Fibroblast of pulmonary artery (primary cell): ENCODE measurements around the gene PODNL1.
"Not testable (repeated sequence)": the region's sequence is repeated elsewhere in the genome, so short reads cannot be mapped to it uniquely, and the experiment has no call there.

Experiments
- DNase-seq: peaks from one replicate; pipeline ENCODE4 v3.0.0-alpha.2; 2010; ENCODE audit warnings: low read depth
- H3K4me3 ChIP-seq: replicated peaks from 2 replicates; pipeline ENCODE4 v1.5.1; 2011; ENCODE audit warnings: low read depth, mild to moderate bottlenecking, control low read depth, low read length, moderate library complexity
- TF ChIP-seq, protein P1 (sequence below): IDR thresholded peaks from 2 replicates; pipeline ENCODE4 v1.5.1; 2011; ENCODE audit warnings: mild to moderate bottlenecking, control low read depth, low read length, inconsistent platforms; ENCODE audit errors: missing control alignments

The PODNL1 gene

DNA sequence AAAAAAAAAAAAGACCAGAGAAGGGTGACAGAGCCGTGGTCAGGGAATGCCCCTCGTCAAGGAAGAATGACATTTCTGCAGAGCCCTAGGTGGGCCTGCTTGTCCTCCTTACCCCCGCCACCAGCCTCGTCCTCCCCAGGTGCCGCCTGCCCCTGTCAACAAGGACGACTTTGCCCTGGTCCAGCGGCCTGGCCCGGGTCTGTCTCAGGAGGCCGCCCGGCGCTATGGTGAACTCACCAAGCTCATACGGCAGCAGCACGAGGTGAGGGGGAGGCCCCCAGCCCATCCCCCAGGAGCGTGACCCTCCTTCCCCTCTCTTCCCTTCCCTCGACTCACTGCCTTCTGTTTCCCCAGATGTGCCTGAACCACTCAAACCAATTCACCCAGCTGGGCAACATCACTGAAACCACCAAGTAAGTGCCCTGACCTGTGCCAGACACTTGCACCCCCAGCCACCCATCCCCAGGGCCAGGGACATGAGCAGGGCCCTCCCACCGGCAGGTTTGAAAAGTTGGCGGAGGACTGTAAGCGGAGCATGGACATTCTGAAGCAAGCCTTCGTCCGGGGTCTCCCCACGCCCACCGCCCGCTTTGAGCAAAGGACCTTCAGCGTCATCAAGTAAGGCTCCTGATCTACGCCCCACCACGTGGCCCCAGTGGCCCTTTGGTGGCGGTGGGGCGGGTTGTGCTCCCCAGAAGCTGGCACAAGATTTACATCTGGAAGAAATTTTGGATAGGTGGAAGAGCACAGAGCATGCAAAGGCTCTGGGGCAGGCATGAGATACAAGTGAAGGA is 14.8 kb downstream of the PODNL1 start:
- H3K4me3 ChIP-seq: no peak overlapping the region
- TF ChIP-seq, protein P1, sequence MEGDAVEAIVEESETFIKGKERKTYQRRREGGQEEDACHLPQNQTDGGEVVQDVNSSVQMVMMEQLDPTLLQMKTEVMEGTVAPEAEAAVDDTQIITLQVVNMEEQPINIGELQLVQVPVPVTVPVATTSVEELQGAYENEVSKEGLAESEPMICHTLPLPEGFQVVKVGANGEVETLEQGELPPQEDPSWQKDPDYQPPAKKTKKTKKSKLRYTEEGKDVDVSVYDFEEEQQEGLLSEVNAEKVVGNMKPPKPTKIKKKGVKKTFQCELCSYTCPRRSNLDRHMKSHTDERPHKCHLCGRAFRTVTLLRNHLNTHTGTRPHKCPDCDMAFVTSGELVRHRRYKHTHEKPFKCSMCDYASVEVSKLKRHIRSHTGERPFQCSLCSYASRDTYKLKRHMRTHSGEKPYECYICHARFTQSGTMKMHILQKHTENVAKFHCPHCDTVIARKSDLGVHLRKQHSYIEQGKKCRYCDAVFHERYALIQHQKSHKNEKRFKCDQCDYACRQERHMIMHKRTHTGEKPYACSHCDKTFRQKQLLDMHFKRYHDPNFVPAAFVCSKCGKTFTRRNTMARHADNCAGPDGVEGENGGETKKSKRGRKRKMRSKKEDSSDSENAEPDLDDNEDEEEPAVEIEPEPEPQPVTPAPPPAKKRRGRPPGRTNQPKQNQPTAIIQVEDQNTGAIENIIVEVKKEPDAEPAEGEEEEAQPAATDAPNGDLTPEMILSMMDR: no peak
- no peak for DNase-seq

DNA sequence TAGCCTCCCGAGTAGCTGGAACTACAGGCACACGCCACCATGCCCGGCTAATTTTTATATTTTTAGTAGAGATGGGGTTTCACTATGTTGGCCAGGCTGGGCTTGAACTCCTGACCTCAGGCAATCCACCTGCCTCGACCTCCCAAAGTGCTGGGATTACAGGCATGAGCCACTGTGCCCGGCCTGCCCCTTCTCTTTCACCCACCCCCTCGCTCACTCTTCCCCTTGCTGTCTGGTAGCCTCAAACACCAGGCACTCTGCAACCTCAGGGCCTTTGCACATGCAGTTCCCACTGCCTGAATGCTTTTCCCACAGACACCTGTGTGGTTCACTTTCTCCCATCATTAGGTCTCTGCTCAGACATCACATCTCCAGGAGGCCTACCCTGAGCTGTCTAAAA is 16.1 kb downstream of the PODNL1 start:
- DNase-seq, H3K4me3 ChIP-seq: not testable (repeated sequence)

DNA sequence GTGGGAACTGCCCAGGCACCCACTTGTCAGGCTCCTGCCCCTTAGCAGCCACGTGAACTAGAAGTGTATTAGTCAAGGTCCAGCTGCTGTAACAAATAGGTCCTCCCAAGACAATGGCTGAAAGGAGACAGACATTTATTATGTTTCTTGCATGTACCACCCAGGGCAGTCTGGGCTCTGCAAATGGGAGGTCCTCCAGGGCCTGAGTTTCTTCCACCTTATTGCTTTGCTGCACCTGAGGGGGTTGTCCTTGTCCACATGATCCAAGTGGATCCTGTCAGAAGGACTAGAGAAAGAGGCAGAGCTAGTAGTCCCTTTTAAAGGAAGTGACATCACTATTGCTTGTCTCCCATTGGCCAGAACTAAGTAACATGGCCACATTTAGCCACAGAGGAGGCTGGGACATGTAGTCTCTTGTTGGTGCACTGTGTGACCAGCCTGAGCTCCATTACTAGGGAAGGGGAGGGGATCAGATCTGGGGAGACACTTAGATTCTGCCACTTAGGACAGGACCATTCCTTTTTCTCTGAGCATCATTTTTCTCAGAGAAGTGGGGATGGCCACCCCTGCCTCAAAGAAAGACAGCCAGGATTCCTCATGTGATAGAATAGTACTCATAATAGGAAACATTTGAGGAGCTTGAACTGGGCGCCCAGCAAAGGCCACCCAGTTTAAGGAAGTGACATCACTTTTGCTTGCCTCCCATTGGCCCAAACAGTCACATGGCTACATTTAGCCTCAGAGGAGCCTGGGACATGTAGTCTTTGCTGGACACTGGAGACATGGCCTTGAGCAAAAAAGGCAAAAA is 17.1 kb downstream of the PODNL1 start:
- no peak overlapping the region for H3K4me3 ChIP-seq
- TF ChIP-seq, protein P1: no peak
- DNase-seq: peak; percentile 52

DNA sequence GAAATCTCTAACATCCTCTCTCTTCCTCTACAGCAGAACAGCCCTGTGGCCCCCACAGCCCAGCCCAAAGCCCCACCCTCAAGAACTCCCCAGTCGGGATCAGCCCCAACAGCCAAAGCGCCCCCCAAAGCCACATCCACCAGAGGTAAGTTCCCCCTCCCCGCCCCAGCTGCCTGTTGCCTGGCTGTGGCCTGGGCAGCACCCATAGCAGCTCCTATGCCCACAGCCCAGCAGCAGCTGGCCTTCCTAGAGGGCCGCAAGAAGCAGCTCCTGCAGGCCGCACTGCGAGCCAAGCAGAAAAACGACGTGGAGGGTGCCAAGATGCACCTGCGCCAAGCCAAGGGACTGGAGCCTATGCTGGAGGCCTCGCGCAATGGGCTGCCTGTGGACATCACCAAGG is 17.7 kb downstream of the PODNL1 start:
- TF ChIP-seq, protein P1: no peak
- no peak overlapping the region for H3K4me3 ChIP-seq
- DNase-seq: no peak

DNA sequence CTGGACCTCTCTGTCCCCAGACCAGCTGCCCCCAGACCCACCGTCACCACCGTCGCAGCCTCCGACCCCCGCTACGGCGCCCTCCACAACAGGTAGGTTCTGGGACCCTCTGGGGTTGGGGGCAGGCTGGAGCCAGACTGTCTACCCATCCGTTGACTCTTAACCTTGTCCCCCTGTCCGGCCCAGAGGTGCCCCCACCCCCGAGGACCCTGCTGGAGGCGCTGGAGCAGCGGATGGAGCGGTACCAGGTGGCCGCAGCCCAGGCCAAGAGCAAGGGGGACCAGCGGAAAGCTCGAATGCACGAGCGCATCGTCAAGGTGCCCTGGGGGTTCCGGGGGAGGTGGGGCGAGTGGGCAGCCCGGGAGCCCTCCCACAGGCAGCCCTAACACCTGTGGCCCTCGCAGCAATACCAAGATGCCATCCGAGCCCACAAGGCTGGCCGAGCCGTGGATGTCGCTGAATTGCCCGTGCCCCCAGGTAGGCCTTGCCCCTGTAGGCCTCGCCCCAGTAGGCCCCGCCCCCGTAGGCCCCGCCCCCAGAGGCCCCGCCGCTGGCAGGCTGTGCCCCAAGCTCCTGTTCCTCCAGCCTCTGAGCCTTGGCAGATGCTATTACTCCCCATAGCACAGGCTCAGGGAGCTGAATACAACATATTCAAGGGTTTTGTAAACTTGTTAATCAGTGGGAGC is 19.3 kb downstream of the PODNL1 start:
- TF ChIP-seq, protein P1: no peak

DNA sequence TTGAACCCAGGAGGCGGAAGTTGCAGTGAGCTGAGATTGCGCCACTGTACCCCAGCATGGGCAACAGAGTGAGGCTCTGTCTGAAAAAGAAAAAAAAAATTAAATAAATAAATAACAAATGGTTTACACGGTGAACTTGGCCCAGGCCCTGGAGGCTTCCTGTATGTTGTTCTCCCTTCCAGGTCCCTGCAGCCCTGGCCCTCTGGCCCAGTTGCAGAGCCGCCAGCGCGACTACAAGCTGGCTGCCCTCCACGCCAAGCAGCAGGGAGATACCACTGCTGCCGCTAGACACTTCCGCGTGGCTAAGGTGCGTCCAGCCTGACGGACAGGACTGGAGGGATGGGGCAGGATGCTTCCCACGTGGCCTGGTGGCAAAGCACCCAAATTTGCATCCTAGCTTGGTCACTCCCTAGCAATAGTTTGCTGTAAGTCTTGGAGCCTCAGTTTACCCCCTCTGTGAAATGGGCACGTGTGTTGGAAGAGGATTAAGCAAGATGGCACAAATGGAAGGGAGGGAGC is 20.3 kb downstream of the PODNL1 start:
- DNase-seq: no peak
- TF ChIP-seq, protein P1: no peak
- no peak overlapping the region for H3K4me3 ChIP-seq

More for the DNA sequence above, 19.3 kb downstream of the PODNL1 start:
- DNase-seq: no peak
- H3K4me3 ChIP-seq: no peak overlapping the region

DNA sequence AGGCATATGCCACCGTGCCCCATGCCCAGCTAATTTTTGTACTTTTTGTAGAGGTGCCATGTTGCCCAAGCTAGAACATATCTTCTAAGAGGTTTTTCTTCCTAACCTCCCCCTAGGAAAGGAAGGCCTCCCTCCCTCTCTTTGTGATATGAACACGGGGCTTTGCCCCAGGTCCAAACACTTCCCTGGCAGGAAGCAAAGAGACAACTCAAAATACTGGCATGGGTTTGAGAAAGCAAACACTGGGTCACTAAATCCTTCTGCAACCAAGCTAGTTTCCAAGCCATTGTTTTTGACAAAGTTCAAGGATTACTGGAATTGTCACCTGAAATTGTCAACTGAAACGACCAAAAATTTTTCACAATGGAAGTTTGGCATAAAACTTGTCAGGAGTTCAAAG is 23.4 kb downstream of the PODNL1 start:
- TF ChIP-seq, protein P1: no peak
- DNase-seq: no peak
- H3K4me3 ChIP-seq: no peak overlapping the region
